GM12873 (cell line): Measurements from ENCODE around the gene DNAJB13.

Experiments
- CTCF ChIP-seq: IDR thresholded peaks from 2 replicates; pipeline ENCODE4 v1.5.1; 2012; ENCODE audit warnings: low read depth, mild to moderate bottlenecking, moderate library complexity, low read length, control low read depth; ENCODE audit not compliant: insufficient read depth; ENCODE audit errors: missing control alignments

DNAJB13 gene

GRCh38 chr11:73951797-73952196 is 971 bp downstream of the DNAJB13 start:
- no peak for TF ChIP-seq CTCF

GRCh38 chr11:73956876-73957653 is 6.2 kb downstream of the DNAJB13 start:
- no peak for TF ChIP-seq CTCF

GRCh38 chr11:73957654-73958361 is 7.0 kb downstream of the DNAJB13 start:
- no peak for TF ChIP-seq CTCF

GRCh38 chr11:73958521-73959141 is 7.8 kb downstream of the DNAJB13 start:
- TF ChIP-seq CTCF, result no peak

- no peak for TF ChIP-seq CTCF
Observed at GRCh38 chr11:73961321-73961720, 10.5 kb downstream of the DNAJB13 start.

GRCh38 chr11:73962101-73962705 is 11.4 kb downstream of the DNAJB13 start:
- no peak for TF ChIP-seq CTCF

- no peak for TF ChIP-seq CTCF
Observed at GRCh38 chr11:73963861-73964260, 13.0 kb downstream of the DNAJB13 start.
